Nephron (organoid): ENCODE results near the gene RFTN1.
"Not testable (repeated sequence)": the region's sequence is repeated elsewhere in the genome, so short reads cannot be mapped to it uniquely, and the experiment has no call there.

Source experiments
- H3K27ac Mint-ChIP-seq, 3 experiments: 2 replicates each; pipeline ENCODE4 v1.8.0; 2020; ENCODE audit warnings: mixed read lengths in 3 of 3, mild to moderate bottlenecking in 2 of 3, moderate library complexity in 1 of 3
- H3K27me3 Mint-ChIP-seq: 2 replicates; pipeline ENCODE4 v1.8.0; 2021; ENCODE audit warnings: low read depth, mild to moderate bottlenecking, moderate library complexity, mixed read lengths
- H3K36me3 Mint-ChIP-seq: 2 replicates; pipeline ENCODE4 v1.8.0; 2020; ENCODE audit warnings: low read depth, mixed read lengths
- H3K4me1 Mint-ChIP-seq: 2 replicates; pipeline ENCODE4 v1.8.0; 2020; ENCODE audit warnings: mixed read lengths
- H3K4me3 Mint-ChIP-seq, 3 experiments: 2 replicates each; pipeline ENCODE4 v1.8.0; 2020; ENCODE audit warnings: mild to moderate bottlenecking in 3 of 3, mixed read lengths in 3 of 3, moderate library complexity in 2 of 3
- H3K9me3 Mint-ChIP-seq: 2 replicates; pipeline ENCODE4 v1.8.0; 2020; ENCODE audit warnings: mixed read lengths
- CTCF ChIP-seq, 3 experiments: fragments of 200-600 bp; sonication (generic); IDR thresholded peaks; one replicate each; pipeline ENCODE4 v1.5.0; 2021; ENCODE audit warnings: antibody characterized with exemption in 3 of 3; ENCODE audit not compliant: unreplicated experiment in 3 of 3

RFTN1 gene

GRCh38 chr3:16316396-16316795 lies 197.1 kb downstream of the RFTN1 start:
- peaks cover 47% of the 10 kb centered on the region for H3K36me3 Mint-ChIP-seq
- peaks cover 7% of the 10 kb centered on the region for H3K4me1 Mint-ChIP-seq
- H3K27ac Mint-ChIP-seq: no peak overlapping the region
- no peak overlapping the region for H3K4me3 Mint-ChIP-seq
- no peak for TF ChIP-seq CTCF (IDR thresholded peaks at IDR 0.05; ENCODE audit: unreplicated experiment in 3 of 3)
- H3K27me3 Mint-ChIP-seq: no peaks in the 10 kb centered on the region
- H3K9me3 Mint-ChIP-seq: no peaks in the 10 kb centered on the region

GRCh38 chr3:16315623-16316022 lies 197.9 kb downstream of the RFTN1 start:
- peaks cover 8% of the 10 kb centered on the region for H3K4me1 Mint-ChIP-seq
- no peak overlapping the region for H3K4me3 Mint-ChIP-seq
- H3K27me3 Mint-ChIP-seq: no peaks in the 10 kb centered on the region
- H3K27ac Mint-ChIP-seq: no peak overlapping the region
- no peaks in the 10 kb centered on the region for H3K9me3 Mint-ChIP-seq
- TF ChIP-seq CTCF (IDR thresholded peaks at IDR 0.05; ENCODE audit: unreplicated experiment in 3 of 3): no peak
- H3K36me3 Mint-ChIP-seq: peaks cover 42% of the 10 kb centered on the region

GRCh38 chr3:16313886-16314645 lies 199.4 kb downstream of the RFTN1 start:
- Mint-ChIP-seq H3K9me3 (no peaks in the 10 kb centered on the region), H3K4me3 (no peak overlapping the region), H3K27me3 (no peaks in the 10 kb centered on the region)

GRCh38 chr3:16311960-16312451 lies 201.5 kb downstream of the RFTN1 start:
- Mint-ChIP-seq H3K9me3 (no peaks in the 10 kb centered on the region), H3K4me3 (no peak overlapping the region), H3K36me3 (peaks cover 53% of the 10 kb centered on the region), H3K27ac (no peak overlapping the region), H3K4me1 (peaks cover 8% of the 10 kb centered on the region), H3K27me3 (no peaks in the 10 kb centered on the region)
- TF ChIP-seq CTCF (IDR thresholded peaks at IDR 0.05; ENCODE audit: unreplicated experiment in 3 of 3): no peak

More at GRCh38 chr3:16313886-16314645, 199.4 kb downstream of the RFTN1 start:
- no peak for TF ChIP-seq CTCF (IDR thresholded peaks at IDR 0.05; ENCODE audit: unreplicated experiment in 3 of 3)
- peaks cover 39% of the 10 kb centered on the region for H3K36me3 Mint-ChIP-seq
- no peak overlapping the region for H3K27ac Mint-ChIP-seq
- H3K4me1 Mint-ChIP-seq: peaks cover 8% of the 10 kb centered on the region

- H3K27ac Mint-ChIP-seq, H3K4me1 Mint-ChIP-seq, H3K4me3 Mint-ChIP-seq, H3K9me3 Mint-ChIP-seq, H3K27me3 Mint-ChIP-seq: not testable (repeated sequence)
- peaks cover 53% of the 10 kb centered on the region for H3K36me3 Mint-ChIP-seq
Observed at GRCh38 chr3:16310486-16310885, 203.0 kb downstream of the RFTN1 start.

GRCh38 chr3:16309558-16309957 lies 203.9 kb downstream of the RFTN1 start:
- Mint-ChIP-seq H3K4me1 (peaks cover 8% of the 10 kb centered on the region), H3K36me3 (peaks cover 58% of the 10 kb centered on the region), H3K4me3 (no peak overlapping the region), H3K27me3 (no peaks in the 10 kb centered on the region), H3K9me3 (no peaks in the 10 kb centered on the region), H3K27ac (no peak overlapping the region)
- TF ChIP-seq CTCF (IDR thresholded peaks at IDR 0.05; ENCODE audit: unreplicated experiment in 3 of 3): no peak
